Urothelium cell line (cell line): ENCODE measurements around the gene RNF149.
"Not testable (repeated sequence)": the region's sequence is repeated elsewhere in the genome, so short reads cannot be mapped to it uniquely, and the experiment has no call there.

Experiments used
- DNase-seq: peaks from one replicate; pipeline ENCODE4 v3.0.0; 2011; ENCODE audit warnings: low spot score, mixed read lengths
- FAIRE-seq: peaks from 2 replicates; lab custom pipeline; 2011; peaks lifted over from hg19 to GRCh38; lab: Jason Lieb, UNC

Gene RNF149

DNA sequence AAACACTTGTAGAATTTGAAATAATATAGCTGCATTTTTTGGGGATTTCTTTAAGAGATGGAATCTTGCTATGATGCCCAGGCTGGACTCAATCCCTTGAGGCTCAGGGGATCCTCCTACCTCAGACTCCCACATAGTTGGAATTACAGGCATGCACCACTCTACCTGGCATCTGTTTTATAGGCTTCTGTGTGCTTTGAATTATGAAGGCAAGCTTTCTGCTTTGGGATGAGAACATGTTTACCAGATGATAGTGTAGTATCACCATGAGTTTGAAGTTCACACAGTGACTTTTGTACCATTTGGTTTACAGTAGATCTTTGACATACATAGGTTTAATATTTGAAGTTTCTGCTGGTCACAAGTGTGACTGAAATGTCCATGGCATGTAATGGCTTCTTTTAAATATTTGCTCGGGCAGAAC lies 45.1 kb downstream of the RNF149 start:
- DNase-seq (no peak), FAIRE-seq (no peak)

DNA sequence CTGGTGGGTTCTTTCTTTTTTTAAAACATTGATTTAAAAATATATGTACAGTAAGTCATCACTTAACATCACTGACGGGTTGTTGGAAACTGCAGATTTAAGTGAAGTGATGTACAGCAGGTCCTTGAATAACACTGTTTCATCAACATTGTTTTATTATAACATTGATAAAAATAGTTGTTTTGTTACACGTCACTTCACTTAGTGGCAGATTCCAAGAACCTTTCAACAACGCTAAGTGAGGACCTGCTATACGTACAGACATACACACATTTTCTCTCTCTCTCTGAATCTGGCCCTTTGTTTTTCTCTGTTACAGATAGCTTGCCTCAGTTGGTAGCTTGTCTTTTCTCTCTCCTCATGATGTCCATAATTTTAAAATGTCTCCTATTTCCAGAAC lies 46.4 kb downstream of the RNF149 start:
- FAIRE-seq (no peak), DNase-seq (no peak)

DNA sequence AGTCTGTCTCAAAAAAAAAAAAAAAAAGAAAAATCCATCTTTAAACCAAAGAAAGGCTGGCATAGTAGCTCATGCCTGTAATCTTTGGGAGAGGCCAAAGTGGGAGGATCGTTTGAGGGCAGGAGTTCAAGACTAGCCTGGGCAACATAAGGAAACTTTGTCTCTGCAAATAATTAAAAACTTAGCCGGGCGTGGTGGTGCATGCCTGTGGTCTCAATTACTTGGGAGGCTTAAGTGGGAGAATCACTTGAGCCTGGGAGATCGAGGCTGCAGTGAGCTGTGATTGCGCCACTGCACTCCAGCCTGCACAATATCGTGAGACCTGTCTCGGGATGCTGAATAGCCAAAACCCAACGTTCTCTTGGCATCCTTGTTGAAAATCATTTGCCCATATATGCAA lies 49.7 kb downstream of the RNF149 start:
- DNase-seq (no peak), FAIRE-seq (no peak)

DNA sequence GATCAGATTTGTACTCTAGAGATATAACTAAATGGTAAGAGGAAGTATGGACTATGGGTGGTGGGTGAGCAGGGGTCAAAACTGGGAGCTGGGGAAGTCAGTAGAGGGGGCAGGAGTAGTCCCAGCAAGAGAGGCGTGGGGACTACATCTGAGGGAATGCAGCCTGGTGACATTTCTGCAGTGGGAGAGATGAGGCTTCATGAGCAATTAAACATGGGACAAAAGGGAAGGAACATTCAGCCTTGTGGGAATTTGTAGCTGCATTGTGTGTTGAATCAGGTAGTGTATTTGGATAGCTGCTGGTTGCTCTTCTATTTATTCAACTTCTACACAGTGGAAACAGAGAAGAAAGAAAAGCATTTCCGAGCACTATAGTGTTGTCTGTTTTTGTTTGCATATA lies 52.2 kb downstream of the RNF149 start:
- FAIRE-seq (no peak), DNase-seq (no peak)

DNA sequence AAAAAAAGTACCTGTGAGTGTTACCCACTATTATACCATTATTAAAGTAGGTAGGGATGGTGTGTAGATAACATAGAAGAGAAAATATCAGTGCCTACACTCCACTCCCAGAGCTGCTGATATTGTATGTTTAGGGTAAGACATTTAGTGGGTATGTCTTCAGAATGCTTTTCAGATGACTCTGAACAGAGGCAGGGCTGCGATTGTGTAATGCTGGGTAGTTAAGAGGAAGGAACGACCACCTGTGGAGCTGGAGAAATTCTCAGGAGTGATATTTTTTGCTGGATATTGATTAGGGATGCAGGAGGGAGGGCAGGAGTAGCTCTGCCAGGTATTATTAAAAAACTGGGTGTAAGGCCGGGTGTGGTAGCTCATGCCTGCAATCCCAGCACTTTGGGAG lies 53.0 kb downstream of the RNF149 start:
- no peak for FAIRE-seq
- DNase-seq, result no peak

DNA sequence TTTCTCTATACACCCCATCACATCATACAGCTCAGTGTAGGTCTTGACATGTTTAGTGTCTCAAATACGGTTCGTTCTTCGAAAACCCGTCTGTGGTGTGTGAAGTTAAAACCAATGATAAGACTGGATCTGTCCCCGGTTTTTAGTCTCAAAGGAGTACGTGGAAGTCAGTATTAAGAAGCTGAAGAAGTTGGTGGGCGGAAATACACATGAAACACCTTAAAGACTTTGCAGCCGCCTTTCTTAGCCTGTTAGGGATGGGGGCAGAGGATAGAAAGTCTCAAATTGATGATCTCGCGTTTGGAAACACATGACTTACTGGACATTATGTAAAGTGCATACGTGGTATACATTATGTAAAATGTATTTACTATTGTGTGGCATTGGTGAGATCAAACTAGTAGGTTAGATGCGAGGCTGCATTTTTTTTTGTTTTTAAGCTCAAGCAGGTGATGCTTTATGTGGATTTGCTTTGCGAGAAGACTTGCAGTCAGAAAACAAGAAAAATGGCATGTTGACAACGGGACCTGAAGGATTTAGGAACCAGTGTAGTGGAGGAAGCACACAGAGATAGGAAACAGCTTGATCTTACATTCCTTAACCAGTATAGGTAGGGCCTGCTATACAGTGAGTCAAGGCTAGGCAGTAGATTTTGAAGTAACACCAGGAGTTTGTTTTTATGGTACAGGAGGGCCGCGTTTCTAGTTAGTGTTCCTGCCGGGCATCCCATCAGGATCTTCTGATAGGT lies 54.6 kb downstream of the RNF149 start:
- DNase-seq (no peak), FAIRE-seq (no peak)

DNA sequence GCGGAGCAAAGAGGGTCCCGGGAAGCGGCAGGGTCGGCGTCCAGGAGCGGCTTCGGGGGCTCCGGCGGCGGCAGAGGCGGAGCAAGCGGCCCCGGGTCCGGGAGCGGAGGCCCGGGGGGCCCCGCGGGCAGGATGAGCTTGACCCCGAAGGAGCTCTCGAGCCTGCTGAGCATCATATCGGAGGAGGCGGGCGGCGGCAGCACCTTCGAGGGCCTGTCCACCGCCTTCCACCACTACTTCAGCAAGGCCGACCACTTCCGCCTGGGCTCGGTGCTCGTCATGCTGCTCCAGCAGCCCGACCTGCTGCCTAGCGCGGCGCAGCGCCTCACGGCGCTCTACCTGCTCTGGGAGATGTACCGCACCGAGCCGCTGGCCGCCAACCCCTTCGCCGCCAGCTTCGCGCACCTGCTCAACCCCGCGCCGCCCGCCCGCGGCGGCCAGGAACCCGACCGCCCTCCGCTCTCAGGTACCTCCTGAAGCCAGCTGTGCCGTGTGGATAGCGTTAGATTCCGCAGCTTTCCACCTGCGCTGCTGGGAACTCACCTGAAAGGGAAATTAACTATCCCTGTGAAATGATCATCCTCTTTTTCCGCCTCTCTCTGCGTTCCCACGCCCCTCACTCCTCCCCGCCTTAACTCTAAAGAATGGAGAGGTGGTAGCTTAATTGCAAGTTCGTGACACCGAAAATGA lies 55.3 kb downstream of the RNF149 start:
- FAIRE-seq (no peak), DNase-seq (peak; percentile 77)

DNA sequence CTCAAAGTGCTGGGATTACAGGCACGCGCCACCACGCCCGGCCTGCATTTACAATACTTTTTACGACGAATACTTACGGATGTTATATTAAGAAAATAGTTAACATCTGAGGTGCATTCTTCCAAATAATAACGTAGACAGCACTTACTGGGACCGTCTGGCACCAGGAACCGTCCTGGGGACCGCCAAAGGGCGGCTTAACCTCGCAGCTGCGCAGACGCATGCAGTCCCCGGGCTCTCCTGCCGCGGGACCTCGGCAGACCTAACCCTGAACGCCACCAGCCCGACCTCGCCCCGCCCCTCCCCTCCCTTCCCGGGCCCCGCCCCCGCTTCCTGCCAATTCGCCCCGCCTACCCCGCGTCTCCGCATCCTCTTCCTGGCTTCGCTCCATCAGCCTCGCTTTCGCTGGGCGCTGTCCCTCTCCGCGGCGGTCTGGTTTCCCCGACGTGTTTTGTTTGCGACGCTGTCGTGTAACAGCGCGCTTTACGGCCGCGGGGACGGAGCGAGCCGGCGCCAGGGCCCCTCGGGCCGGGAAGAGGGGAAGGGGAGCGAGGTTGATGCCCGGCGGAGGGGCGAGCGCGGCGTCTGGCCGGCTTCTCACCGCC lies 56.0 kb downstream of the RNF149 start, which contains the start of gene CNOT11:
Gene CNOT11 (plus strand): TSS at position 479 of the 605 bp plus-strand sequence. CDS start 79 bp downstream, at position 558.
- FAIRE-seq (peak; percentile 77), DNase-seq (peak; percentile 99)

DNA sequence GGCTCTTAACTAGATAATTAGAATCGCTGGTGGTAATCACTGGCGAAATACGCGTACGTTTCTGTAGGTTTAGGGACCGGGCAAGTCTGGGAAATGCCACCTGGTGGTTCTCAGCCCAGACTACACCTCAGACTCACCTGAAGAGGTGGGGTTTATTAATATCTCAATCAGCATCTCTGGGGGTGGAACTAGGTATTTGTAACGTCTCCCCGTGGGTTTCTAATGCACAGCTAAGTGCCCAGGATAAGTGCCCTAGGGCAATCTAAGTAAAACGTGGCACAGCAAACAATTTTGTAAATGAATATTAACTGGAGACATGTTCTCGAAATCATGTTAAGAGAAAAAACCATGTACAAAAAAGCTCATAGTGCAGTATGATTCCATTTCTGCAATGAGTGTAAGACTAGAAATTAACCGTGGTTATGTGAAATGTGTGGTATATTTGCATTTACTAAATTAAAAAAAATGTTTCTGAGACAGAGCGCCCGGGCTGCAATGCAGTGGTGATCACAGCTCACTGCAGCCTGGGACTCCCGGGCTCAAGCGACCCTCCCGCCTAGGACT lies 56.6 kb downstream of the RNF149 start:
- FAIRE-seq, result no peak
- DNase-seq, result peak; percentile 54

DNA sequence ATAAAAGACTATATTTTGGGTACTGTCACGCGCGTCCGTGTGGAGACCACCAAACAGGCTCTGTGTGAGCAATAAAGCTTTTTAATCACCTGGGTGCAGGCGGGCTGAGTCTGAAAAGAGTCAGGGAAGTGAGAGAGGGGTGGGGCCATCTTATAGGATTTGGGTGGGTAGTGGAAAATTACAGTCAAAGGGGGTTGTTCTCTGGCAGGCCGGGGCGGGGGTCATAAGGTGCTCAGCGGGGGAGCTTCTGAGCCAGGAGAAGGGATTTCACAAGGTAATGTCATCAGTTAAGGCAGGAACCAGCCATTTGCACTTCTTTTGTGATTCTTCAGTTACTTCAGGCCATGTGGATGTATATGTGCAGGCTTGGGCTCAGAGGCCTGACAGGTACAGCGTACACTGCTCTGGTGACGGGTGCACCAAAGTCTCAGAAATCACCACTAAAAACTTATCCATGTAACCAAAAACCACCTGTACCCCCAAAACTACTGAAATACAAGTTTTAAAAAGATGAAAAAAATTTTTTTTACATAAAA lies 57.2 kb downstream of the RNF149 start:
- not testable (repeated sequence) for DNase-seq, FAIRE-seq

DNA sequence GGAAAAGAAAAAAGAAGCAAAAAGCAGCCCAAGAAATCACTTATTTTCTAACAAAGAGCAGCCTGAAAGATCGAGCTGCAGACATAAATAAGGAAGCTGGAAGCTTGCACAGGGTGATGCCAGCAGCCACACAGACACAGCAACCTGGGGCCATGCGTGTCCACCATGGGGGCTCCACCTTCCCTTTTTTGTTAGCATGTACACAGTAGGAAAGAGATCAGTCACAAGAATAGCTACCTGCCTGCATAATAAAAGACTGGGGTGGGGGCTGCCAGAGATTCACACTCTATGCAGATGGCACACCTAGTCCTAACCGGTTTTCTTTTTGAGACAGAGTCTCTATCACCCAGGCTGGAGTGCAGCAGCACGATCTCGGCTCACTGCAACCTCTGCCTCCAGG lies 58.7 kb downstream of the RNF149 start:
- DNase-seq, result no peak
- no peak for FAIRE-seq

DNA sequence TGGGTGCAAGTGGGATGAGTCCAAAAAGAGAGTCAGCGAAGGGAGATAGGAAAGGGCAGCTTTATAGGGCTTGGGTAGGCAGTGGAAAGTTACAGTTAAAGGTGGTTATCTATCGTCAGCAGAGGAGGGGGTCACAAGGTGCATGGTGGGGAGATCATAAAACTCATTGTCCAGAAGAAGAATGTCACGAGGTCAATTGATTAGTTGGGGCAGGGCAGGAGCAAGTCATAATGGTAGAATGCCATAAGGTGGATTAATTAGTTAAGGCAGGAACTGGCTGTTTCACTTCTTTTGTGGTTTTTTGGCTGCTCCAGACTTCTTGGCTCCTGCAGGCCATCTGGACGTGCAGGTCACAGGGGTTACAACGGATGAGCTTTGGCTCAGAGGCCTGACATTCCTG lies 59.7 kb downstream of the RNF149 start:
- FAIRE-seq, DNase-seq: not testable (repeated sequence)

DNA sequence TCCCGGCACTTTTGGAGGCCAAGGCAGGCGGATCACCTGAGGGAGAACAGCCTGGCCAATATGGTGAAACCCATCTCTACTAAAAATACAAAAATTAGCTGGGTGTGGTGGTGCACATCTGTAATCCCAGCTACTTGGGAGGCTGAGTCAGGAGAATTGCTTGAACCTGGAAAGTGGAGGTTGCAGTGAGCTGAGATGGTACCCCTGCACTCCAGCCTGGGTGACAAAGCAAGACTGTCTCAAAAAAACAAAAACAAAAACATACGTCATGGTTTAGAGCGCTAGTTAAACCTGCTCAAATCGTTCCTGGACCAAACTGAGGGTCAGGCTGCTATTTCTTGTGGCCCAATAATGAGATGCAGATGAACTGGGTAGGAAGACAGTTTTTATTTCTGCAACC lies 63.0 kb downstream of the RNF149 start:
- DNase-seq, FAIRE-seq: not testable (repeated sequence)

DNA sequence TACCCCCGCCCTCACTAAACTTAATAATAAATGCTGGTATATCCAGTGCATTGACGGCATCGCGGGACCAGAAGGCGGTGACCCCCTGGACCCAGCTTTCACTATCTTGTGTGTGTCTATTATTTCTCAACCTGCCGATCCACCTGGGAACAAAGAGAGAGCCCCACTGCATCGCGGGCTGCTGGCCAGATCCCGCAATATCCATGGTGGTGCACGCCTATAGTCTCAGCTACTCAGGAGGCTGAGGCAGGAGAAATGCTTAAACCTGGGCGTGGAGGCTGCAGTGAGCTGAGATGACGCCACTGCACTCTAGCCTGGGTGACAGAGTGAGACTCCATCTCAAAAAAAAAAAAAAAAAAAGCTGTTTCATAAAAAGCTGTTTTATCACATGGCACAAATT lies 63.6 kb downstream of the RNF149 start:
- not testable (repeated sequence) for DNase-seq, FAIRE-seq

DNA sequence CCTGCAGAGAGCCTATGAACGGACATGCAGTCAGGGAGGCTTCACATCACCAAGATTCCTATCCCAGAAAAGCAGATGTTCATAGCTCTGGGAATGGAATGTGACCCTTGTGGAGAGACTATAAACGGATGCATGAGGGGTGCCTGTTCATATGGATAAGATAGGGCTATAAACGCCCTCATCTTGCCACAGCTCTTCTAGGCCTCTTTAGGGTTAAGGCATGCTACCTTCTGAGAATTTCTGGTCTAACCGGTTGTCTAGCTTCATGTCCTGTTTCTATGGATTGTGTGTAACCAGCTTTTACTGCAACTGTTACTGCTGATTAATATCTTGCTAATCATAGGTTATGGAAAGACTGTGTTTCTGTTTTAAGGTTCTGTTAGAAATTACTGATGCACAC lies 64.1 kb downstream of the RNF149 start:
- not testable (repeated sequence) for FAIRE-seq, DNase-seq

DNA sequence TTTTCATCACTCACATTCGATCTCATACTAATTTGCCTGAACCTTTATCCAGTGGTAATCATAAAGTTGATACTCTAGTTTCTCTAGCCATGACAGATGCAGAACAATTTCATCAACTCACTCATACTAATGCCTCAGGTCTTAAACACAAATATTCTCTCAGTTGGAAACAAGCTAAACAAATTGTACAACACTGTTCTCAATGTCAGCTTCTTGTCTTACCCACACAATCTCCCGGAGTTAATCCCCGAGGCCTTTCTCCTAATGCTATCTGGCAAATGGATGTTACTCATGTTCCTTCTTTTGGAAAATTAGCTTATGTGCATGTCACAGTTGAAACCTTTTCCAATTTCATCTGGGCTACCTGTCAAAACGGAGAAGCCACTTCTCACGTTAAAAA lies 67.3 kb downstream of the RNF149 start:
- DNase-seq (no peak), FAIRE-seq (no peak)

DNA sequence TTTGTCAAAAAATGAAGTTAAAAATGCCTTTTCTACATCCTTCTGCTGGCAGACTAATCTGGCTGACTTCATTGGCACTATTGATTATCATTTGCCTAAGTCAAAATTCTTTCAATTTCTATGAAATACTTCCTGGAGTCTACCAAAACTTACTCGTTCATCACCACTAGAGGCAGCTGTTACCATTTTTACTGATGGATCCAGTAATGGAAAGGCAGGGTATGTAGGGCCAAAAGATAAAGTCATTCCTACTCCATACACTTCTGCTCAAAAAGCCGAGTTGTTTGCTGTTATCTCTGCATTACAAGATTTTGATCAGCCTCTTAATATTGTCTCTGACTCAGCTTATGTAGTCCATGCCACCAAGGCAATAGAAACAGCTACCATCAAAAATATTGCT lies 67.8 kb downstream of the RNF149 start:
- FAIRE-seq, DNase-seq: not testable (repeated sequence)

DNA sequence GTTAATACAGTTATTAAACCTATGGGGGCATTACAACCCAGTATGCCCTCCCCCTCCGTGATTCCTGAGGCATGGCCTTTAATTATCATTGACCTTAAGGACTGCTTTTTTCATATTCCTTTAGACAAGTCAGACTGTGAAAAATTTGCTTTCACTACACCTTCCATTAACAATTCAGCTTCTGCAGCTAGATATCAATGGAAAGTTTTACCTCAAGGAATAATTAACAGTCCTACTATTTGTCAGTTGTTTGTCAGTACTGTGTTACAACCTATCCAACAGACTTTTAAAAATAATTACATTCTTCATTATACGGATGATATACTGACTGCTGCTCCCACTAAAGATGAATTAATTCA lies 68.8 kb downstream of the RNF149 start:
- DNase-seq, result not testable (repeated sequence)

DNA sequence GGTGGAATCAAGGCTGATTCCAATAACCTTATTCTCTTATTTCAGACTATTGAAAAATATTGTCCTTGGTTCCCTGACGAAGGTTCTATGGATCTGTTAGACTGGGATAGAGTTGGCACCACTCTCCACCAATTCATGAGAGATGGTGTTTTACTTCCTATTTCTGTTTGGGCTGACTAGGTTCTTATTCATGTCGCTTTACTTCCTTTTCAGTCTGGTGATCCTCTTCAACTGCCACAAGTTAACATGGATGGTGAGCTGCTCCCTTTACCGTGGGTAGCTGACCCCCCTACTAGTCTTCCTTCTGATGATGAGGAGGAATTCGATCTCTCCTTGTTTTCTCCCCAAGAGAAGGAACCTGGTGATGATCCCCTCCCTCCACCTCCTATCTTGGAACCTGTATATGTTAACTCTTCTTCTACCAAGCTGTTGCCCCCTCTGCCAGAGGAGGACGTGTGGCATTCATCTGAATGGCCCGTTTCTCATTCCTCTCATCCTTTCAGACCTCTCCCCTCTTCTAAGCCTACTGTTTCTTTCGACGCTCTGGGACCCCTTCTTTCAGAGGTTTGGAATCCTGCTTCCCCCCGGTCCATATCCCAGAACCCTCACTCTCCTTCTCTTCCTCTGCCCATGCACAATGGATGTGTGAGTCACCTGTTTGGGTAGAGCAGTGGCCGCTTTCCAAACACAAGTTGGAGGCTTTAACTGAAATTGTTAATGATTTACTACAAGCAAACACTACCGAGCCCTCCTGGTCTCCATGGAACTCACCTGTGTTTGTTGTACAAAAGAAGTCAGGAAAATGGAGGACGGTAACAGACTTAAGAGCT lies 69.4 kb downstream of the RNF149 start:
- DNase-seq (no peak), FAIRE-seq (no peak)

More for the DNA sequence above, 68.8 kb downstream of the RNF149 start:
- FAIRE-seq, result not testable (repeated sequence)

DNA sequence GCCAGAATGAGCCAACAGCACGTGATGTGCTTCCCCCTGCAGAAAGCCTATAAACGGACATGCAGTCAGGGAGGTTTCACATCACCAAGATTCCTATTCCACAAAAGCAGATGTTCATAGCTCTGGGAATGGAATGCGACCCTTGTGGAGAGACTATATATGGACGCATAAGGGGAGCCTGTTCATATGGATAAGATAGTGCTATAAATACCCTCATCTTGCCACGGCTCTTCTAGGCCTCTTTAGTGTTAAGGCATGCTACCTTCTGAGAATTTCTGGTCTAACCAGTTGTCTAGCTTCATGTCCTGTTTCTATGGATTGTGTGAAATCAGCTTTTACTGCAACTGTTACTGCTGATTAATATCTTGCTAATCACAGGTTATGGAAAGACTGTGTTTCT lies 70.6 kb downstream of the RNF149 start:
- DNase-seq, FAIRE-seq: not testable (repeated sequence)
